Fibroblast of lung (primary cell): ENCODE results near the gene LAX1. TPM values are rescaled to one million over a fixed set of nuclear protein-coding genes. Genes with fewer than 3 reads are reported as not detected.
A peak's percentile ranks its signal among the peaks of the same experiment; 100 is the strongest.
"Not testable (repeated sequence)": the region's sequence is repeated elsewhere in the genome, so short reads cannot be mapped to it uniquely, and the experiment has no call there.

Experiments
- DNase-seq, 2 donors: peaks; one replicate each; pipeline versions ENCODE4 v3.0.0 to v3.0.0-alpha.2; 2010; ENCODE audit warnings: low read depth in 2 of 2
- H2AFZ ChIP-seq: 2 replicates; pipeline ENCODE4 v1.5.1; 2012; ENCODE audit warnings: low read length, control low read depth, inconsistent platforms
- H3K27ac ChIP-seq: 2 replicates; pipeline ENCODE4 v1.5.1; 2011; ENCODE audit warnings: low read length, control low read depth; ENCODE audit not compliant: insufficient read depth
- H3K27me3 ChIP-seq: 2 replicates; pipeline ENCODE4 v1.5.1; 2011; ENCODE audit warnings: mild to moderate bottlenecking, low read length; ENCODE audit not compliant: control insufficient read depth, insufficient read depth
- H3K36me3 ChIP-seq: 2 replicates; pipeline ENCODE4 v1.5.1; 2011; ENCODE audit warnings: low read length; ENCODE audit not compliant: control insufficient read depth, insufficient read depth
- H3K4me1 ChIP-seq: 2 replicates; pipeline ENCODE4 v1.5.1; 2011; ENCODE audit warnings: low read length; ENCODE audit not compliant: control insufficient read depth, insufficient read depth; ENCODE audit errors: extremely low read depth
- H3K4me2 ChIP-seq: 2 replicates; pipeline ENCODE4 v1.5.1; 2011; ENCODE audit warnings: low read length, control low read depth; ENCODE audit not compliant: insufficient read depth; ENCODE audit errors: extremely low read depth
- H3K4me3 ChIP-seq, 4 experiments: fragments of 200-600 bp in 1 of 4; sonication (generic) in 1 of 4; replicated peaks in 1 of 4; 2 replicates each; pipeline ENCODE4 v1.5.1; 2011 to 2016; ENCODE audit warnings: low read length in 4 of 4, low read depth in 3 of 4, mild to moderate bottlenecking in 3 of 4, control low read depth in 2 of 4, inconsistent platforms in 1 of 4, mixed read lengths in 1 of 4; ENCODE audit not compliant: insufficient read depth in 1 of 4; ENCODE audit errors: control extremely low read depth in 1 of 4
- H3K79me2 ChIP-seq: 2 replicates; pipeline ENCODE4 v1.5.1; 2012; ENCODE audit warnings: mild to moderate bottlenecking, low read length, inconsistent platforms; ENCODE audit not compliant: control insufficient read depth, insufficient read depth
- H3K9ac ChIP-seq: 2 replicates; pipeline ENCODE4 v1.5.1; 2011; ENCODE audit warnings: mild to moderate bottlenecking, low read length, control low read depth; ENCODE audit not compliant: insufficient read depth
- H3K9me3 ChIP-seq: 2 replicates; pipeline ENCODE4 v1.5.1; 2012; ENCODE audit warnings: low read depth, low read length; ENCODE audit not compliant: control insufficient read depth, insufficient read depth
- H4K20me1 ChIP-seq: 2 replicates; pipeline ENCODE4 v1.5.1; 2011; ENCODE audit warnings: low read length; ENCODE audit not compliant: control insufficient read depth, insufficient read depth; ENCODE audit errors: extremely low read depth
- CTCF ChIP-seq, 2 donors: IDR thresholded peaks in 1 of 2; conservative IDR thresholded peaks in 1 of 2; 1 replicate in 1 of 2; 2 replicates in 1 of 2; pipeline ENCODE4 v1.5.1; 2011 to 2012; ENCODE audit warnings: low read length in 2 of 2, control low read depth in 1 of 2, inconsistent platforms in 1 of 2, low read depth in 1 of 2, mild to moderate bottlenecking in 1 of 2
- EZH2 ChIP-seq: IDR thresholded peaks from 2 replicates; pipeline ENCODE4 v1.5.1; 2012; ENCODE audit warnings: low read length, control low read depth, mild to moderate bottlenecking; ENCODE audit errors: missing control alignments
- polyA plus RNA-seq, 2 donors: library from polyadenylated mRNA; depleted of rRNA in 1 of 2; stranded (reverse) in 1 of 2; unstranded in 1 of 2; fragments of >200 nt; gene quantifications; 2 replicates each; pipeline ENCODE4 v1.2.1, GENCODE V29; 2011 to 2012; ENCODE audit warnings: missing spikeins in 1 of 2
- total RNA-seq: library from RNA; depleted of rRNA; stranded (reverse); fragments of >200 nt; gene quantifications from 2 replicates; pipeline ENCODE4 v1.2.1, GENCODE V29; 2014

The LAX1 gene
- total and polyA plus RNA-seq, 2 donors (not counting 1 experiment from before 2014, with no cell fraction given), result 0.02 TPM; not detected in 1

DNA sequence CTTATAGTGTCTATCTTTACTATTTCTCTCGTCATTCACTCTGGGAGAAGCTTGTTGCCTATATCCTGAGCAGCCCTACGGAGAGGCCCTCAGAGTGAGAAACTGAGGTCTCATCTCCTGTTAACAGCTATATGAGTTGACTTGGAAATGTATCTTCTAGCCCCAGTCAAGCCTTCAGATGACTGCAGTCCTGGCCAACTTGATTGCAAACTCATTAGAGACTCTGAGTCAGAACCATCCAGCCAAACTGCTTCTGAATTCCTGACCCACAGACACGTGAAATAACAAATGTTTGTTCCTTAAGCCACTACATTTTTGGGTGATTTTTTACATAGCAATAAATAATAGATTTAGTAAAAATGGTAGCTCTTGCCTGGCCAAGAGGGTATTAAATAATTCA is 26.5 kb downstream of the LAX1 start:
- DNase-seq, result peak in 1 of 2 donors; percentile 25
- H3K79me2 ChIP-seq, result peaks cover 6% of the 10 kb centered on the region
- no peaks in the 10 kb centered on the region for H3K36me3 ChIP-seq
- H3K27ac ChIP-seq, result no peak overlapping the region
- H3K4me1 ChIP-seq, result no peaks in the 10 kb centered on the region
- H3K9ac ChIP-seq, result no peak overlapping the region
- H3K4me3 ChIP-seq, result no peak overlapping the region
- no peaks in the 10 kb centered on the region for H4K20me1 ChIP-seq
- H2AFZ ChIP-seq, result no peak overlapping the region
- H3K27me3 ChIP-seq, result no peaks in the 10 kb centered on the region
- no peak for TF ChIP-seq CTCF (conservative IDR thresholded peaks at IDR 0.05 in 1 of 2, IDR thresholded peaks at IDR 0.05 in 1 of 2; ENCODE audit: low read depth in 1 of 2, low read length in 2 of 2)
- no peak for TF ChIP-seq EZH2
- H3K4me2 ChIP-seq, result no peak overlapping the region
- H3K9me3 ChIP-seq, result no peaks in the 10 kb centered on the region

DNA sequence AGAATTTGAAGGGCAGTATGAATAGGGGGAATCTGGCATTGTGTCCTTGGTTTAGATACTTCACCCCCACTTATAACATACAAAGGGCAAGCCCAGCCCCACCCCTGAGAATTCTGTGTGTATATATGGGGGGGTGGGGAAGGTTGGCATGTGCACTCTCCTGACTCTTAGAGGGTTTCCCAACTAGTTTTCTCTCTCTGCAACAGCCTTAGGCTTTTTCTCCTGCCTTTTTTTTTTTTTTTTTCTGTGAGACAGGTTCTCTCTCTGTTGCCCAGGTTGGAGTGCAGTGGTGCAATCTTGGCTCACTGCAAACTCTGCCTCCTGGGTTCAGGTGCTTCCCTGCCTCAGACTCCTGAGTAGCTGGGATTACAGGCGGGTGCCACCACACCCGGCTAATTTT is 27.5 kb downstream of the LAX1 start:
- Histone ChIP-seq H3K79me2 (peaks cover 16% of the 10 kb centered on the region), H3K4me1 (peaks cover 6% of the 10 kb centered on the region), H4K20me1 (no peaks in the 10 kb centered on the region), H3K36me3 (peaks cover under 1% of the 10 kb centered on the region), H3K9ac (no peak overlapping the region), H3K9me3 (no peaks in the 10 kb centered on the region), H3K27ac (no peak overlapping the region), H3K27me3 (no peaks in the 10 kb centered on the region), H3K4me3 (no peak overlapping the region), H2AFZ (no peak overlapping the region), H3K4me2 (no peak overlapping the region)
- no peak for DNase-seq
- no peak for TF ChIP-seq EZH2

DNA sequence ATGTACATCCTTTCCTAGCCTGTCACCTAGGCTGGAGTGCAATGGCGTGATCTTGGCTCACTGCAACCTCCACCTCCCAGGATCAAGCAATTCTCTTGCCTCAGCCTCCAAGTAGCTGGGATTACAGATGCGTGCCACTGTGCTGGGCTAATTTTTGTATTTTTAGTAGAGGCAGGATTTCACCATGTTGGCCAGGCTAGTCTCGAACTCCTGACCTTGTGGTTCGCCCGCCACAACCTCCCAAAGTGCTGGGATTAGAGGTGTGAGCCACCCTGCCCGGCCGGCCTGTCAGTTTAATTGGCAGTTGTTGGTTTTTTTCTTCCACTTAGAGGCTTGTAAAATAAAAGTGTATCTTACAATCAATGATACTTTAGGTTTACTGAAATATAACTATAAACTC is 28.6 kb downstream of the LAX1 start:
- H3K36me3 ChIP-seq, H3K27ac ChIP-seq, H4K20me1 ChIP-seq, H3K9me3 ChIP-seq, H3K4me1 ChIP-seq, DNase-seq, H3K27me3 ChIP-seq, H2AFZ ChIP-seq, H3K4me3 ChIP-seq, H3K4me2 ChIP-seq, H3K9ac ChIP-seq: not testable (repeated sequence)
- peaks cover 27% of the 10 kb centered on the region for H3K79me2 ChIP-seq

- peaks cover 40% of the 10 kb centered on the region for H3K79me2 ChIP-seq
- H3K4me3 ChIP-seq, result peak overlapping the region; percentile 16 to 90 (median 50)
- peak overlapping the region; percentile 32 for H3K9ac ChIP-seq
- H3K4me1 ChIP-seq, result peaks cover 8% of the 10 kb centered on the region
- no peaks in the 10 kb centered on the region for H3K9me3 ChIP-seq
- no peak for DNase-seq
- H3K4me2 ChIP-seq, result peak overlapping the region; percentile 73
- H3K27ac ChIP-seq, result peak overlapping the region; percentile 95
- H3K36me3 ChIP-seq, result peaks cover 5% of the 10 kb centered on the region
- TF ChIP-seq CTCF (conservative IDR thresholded peaks at IDR 0.05 in 1 of 2, IDR thresholded peaks at IDR 0.05 in 1 of 2; ENCODE audit: low read depth in 1 of 2, low read length in 2 of 2), result no peak
- H3K27me3 ChIP-seq, result no peaks in the 10 kb centered on the region
- peak overlapping the region; percentile 4 for H2AFZ ChIP-seq
- no peaks in the 10 kb centered on the region for H4K20me1 ChIP-seq
Observed at GRCh38 chr1:203794764-203795440, 29.9 kb downstream of the LAX1 start.
